Fibroblast of the conjunctiva (primary cell): ENCODE data around the gene RNF182.
A peak's percentile ranks its signal among the peaks of the same experiment; 100 is the strongest.
"Not testable (repeated sequence)": the region's sequence is repeated elsewhere in the genome, so short reads cannot be mapped to it uniquely, and the experiment has no call there.

ENCODE experiments used
- DNase-seq: peaks from one replicate; pipeline ENCODE4 v3.0.0-alpha.2; 2010; ENCODE audit warnings: low read depth

RNF182 gene

DNA sequence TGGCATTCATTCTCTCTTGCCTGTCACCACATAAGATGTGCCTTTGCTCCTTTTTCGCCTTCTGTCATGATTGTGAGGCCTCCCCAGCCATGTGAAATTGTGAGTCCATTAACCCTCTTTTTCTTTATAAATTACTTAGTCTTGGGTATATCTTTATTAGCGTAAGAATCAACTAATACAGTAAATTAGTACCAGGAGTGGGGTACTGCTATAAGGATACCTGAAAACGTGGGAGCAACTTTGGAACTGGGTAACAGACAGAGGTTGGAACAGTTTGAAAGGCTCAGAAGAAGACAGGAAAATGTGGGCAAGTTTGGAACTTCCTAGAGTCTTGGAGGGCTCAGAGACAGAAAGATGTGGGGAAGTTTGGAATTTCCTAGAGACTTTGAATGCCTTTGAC, 46.6 kb downstream of the RNF182 start:
- DNase-seq: no peak

DNA sequence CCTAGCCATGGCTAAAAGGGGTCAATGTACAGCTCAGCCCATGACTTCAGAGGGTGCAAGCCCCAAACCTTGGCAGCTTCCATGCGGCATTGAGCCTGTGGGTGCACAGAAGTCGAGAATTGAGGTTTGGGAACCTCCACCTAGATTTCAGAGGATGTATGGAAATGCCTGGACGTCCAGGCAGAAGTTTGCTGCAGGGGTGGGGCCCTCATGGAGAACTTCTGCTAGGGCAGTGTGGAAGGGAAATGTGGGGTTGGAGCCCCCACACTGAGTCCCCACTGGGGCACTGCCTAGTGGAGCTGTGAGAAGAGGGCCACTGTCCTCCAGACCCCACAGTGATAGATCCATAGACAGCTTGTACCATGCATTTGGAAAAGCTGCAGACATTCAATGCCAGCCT, 47.9 kb downstream of the RNF182 start:
- DNase-seq: not testable (repeated sequence)

DNA sequence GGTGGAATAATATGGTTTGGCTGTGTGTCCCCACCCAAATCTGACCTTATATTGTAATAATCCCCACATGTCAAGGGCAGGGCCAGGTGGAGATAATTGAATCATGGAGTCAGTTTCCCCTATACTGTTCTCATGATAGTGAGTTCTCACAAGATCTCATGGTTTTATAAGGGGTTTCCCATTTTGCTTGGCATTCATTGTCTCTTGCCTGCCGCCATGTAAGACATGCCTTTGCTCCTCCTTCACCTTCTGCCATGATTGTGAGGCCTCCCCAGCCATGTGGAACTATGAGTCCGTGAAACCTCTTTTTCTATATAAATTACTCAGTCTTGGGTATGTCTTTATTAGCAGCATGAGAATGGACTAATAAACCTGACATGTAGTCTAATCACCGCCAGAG, 48.7 kb downstream of the RNF182 start:
- DNase-seq: not testable (repeated sequence)

DNA sequence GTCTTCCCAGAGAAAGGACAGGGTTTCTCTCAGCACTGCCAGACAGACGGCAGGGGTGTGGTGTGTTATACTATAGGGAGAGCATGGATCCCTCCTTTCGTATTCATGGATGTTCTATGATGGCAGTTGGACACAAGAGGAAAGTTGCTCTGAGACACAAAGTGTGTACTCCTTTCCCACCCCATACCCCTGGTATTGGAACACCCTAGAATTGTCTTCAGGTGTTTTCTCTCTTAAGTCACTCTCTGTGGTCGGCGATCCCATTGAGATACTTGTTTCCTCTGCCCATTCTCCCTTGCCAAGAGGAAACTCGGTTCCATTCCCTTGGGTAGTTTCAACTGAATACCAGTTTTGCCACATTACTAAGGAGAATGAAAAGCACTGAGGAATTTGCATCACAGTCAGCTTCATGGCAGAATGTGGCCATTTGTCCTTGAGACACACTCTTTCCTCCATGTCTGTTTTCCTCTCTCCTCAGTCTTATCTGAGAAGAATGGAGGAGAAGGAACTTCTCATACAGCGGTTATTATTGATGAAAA, 53.4 kb downstream of the RNF182 start:
- DNase-seq: no peak

DNA sequence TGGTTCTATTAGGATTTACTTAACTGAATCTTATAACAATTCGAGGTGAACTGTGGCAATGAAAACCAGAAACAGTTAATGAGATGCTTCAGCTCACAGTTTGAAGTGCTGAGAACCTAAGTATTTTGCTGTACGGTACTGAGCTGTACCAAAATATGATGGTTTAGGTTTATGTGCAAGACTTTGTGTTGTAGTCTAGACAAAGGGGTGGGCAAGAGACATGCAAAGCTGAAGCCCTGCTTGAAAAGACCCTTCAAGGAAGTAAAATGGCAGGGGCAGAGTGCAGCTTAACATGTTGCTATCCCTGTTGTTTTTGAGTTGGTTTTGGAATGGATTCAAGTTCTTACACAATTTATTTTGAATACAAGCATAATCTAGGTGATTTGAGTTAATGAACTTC, 54.0 kb downstream of the RNF182 start:
- no peak for DNase-seq

DNA sequence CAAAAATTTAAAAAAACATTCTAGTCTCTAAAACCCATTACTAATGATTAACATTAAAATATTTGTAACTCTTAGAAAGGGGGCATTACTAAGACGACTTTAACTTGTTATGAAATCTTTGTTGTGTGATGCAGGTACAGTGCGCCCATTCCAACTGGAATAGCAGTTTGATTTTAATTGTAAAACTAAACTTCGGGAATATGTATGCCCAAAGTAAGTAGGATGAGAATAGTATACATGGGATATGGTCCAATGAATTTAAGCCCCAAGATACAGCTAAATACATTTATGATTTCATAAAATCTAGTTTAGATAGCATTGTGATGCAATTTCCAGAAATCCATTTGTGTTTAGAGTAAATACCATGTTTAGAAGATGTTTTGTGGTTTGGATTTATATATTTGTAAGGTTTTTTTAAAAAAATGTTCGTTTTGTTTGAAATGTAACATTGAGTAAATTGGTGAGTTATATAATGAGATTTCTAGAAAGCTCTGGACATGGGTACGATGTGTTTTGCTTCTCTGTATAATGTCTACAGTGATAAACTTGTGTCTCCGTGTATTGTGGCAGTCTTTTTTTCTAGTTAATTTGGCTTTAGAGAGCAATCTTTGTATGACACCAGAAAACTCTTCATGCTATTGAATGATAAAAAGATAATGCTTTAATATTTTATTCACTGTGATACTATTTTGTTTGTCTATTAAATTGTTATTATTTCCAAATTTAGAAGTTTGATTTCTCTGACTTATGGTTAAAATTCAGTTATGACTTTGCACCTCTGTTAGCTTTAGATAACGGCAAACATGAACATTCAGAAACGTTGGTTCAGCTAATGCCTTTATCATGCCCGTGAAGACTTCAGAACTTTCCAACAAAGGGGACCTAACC, 54.8 kb downstream of the RNF182 start:
- no peak for DNase-seq

DNA sequence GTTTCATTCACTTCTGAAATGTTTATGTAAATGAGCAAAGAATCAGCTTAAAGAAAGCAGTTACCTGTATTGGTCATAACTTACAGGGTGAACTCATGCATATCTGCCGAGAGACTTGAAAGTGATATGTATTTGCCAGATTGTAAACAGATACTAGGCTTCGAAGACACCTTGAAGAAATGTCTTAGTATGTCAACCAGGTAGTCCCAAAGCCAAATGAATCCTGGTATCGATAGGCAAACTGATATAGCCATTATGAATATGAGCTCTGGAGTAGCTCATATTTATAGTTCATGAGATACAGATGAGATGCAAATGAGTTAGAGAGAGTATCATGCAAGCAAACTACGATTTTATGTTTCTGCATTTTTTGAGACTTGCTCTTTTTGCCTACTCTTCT, 55.8 kb downstream of the RNF182 start:
- DNase-seq: no peak

DNA sequence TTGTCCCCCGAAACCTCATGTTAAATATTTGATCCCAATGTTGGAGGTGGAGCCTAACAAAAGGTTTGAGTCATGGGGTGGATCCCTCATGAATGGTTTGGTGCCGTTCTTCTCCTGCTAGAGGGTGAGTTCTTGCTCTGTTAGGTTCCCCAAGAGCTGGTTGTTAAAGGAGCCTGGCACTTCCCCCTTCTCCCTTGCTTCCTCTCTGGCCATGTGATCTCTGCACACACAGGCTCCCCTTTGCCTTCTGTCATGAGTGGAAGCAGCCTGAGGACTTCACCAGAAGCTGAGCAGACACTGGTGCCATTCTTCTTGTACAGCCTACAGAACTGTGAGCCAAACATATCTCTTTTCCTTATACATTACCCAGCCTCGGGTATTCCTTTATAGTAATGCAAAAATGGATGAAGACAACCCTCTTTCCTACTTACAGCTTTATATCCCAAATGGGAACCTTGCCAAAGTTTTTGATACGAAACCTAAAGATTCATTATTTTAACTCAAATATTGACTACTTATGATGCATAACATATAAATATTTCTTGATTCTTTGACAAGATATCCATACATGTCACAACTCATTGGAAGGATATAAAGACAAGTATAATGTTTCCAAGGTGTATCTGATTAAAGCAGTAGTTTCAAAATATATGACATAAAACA, 61.0 kb downstream of the RNF182 start:
- no peak for DNase-seq

DNA sequence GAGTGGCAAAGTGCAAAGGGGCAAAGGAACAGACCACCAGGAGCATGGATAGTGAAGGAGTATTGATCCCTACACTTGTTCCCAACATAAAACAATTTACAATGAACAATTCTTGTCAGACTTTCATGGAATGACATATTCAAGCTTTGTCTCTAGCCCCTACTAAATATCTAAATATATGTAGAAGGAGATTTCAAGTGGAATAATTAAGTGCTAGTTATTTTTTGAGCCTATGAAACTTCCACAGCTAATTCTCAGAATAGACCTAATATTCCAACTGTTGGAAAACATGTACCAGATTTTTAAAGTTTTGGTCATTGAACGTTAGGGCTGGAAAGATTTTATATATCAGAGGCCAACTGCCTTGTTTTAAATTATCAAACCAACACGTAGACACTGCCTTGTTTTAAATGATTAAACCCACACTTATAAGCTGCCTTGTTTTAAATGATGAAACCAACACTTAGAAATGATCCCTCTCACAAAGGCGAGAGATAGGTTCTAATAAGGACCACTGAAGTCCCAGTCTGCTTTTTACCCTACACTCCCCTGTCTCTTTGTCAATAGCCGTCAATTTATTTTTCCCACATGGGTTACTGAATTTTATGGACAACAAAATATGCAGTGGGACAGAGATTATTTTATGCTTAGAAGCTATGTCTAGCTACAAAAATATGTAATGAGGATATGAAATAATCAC, 62.1 kb downstream of the RNF182 start:
- DNase-seq: no peak

DNA sequence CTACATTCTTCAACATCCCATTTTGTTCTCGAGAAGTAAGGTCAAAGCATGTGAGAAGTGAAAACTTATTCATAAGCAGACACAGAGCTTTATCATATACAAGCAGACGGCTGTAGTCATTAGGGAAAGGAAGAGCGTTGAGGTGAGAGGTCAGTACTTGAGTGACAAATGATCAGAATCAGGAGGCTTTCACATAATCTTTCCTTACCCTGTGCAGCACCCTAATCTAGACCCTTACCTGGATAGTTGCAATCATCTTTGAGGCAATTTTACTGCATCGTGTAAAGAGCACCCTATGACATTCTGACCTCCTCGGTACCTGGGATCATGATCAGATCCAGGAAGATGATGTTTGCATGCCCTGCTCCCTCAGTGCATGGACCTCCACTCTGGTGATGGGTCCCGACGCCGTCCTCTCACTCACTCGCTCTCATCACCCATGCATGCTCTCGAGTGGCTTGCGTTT, 62.7 kb downstream of the RNF182 start:
- no peak for DNase-seq

DNA sequence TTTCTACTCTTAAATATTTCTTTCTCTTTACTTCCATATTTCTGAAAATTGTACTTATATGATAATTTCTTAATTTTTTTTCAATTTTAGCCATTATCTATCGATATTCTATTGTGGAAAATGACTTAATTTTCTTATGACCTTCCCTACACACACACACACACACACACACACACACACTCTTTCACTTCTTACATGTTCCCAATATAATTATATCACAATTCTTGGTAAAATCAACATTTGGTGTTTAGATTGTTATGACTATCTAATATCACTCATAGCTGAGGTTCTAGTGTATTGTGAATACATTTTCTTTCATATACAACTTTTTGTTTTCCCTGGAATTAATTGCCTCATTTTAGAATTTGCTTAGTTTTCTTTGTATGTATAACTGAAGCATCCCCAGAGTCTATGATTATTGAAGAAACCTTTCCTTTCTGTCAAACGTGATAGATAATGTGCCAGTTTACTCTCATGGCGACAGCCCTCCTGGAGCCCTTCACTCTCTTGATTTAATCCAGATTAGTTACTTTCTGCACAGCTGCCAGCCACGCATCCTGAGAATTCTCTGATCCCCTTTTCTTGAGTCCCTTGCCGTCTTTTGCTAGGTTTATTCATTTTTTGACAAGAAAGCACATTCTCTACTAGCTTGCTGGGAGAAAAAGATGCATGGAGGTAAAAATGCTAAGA, 63.4 kb downstream of the RNF182 start:
- DNase-seq: no peak

DNA sequence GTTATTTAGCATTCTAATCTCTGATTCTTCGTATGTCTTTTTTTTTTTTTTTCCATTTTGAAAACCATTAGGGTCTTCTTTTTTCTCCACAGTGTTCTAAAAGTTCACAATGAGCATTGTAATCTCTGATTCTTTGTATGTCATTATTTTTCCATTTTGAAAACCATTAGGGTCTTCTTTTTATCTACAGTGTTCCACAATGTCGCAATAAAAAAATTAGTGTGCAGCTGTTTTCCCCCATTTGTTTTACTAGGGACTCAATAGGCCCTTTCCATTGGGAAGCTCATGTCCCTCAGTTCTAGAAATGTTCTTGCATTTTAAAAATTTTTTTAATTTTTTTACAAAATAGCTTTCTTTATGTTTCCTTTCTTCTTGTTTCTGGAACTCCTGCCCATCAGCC, 64.2 kb downstream of the RNF182 start:
- no peak for DNase-seq

DNA sequence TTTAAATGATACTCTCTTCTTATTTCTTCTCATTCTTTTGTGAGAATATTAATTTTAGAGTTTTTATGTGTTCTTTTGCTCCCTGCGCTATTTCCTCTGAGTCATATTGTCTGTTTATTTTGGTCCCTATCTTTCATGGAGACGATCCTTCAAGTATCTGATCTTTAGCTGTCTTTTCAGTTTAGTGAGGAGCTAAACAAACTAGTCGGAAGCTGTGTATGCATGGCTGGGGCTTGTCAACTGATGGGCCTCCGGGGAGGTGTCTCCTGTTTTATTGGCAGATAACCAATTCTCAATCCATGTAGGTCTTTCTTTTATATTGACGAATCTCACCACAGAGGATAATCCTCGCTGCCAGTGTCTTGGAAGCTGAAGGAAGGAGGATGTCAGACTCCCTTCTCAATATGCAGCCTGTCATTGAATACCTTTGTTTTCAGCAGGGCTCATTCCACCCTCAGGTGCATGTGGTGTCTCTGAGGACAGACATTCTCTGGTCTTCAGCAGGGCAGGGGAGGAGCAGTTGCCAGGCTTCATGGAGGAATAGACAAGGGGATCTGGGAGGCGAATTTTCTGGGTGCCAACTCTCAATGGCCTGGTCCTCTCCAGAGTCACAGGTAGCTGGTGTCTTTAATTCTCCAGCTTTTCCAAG, 64.9 kb downstream of the RNF182 start:
- DNase-seq: no peak

DNA sequence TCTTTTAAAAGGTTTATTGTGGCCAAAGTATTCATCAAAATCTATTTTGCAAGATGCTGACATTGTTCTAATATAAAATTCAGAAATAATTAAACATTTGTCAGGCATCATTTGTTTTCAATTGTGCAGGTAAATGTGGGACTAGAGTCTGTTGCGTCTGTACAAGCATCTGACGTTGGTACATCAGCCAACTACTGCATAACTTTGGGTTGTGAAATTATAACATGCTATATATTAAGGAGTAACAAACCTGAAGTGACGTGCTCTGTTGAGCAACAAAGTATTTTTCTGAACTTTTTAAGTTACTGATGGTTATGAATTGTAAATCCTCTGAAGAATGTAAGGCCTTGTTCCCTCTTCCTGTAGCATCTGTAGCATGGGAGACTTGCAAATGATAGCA, 66.0 kb downstream of the RNF182 start:
- DNase-seq: no peak

DNA sequence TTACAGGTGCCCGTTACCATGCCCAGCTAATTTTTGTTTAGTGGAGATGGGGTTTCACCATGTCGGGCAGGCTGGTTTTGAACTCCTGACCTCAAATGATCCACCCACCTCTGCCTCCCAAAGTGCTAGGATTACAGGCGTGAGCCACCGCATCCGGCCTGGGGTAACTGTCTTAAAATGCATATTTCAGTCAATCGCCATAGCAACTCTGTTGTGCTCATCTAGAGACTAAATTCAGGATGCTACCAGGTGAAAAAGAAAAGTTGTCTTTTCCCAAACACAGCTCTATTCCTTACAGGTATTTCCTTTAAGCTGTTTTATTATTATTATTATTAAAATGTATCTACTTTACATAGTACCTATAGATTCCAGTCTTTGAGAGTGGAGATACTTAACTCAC, 66.6 kb downstream of the RNF182 start:
- DNase-seq: no peak

DNA sequence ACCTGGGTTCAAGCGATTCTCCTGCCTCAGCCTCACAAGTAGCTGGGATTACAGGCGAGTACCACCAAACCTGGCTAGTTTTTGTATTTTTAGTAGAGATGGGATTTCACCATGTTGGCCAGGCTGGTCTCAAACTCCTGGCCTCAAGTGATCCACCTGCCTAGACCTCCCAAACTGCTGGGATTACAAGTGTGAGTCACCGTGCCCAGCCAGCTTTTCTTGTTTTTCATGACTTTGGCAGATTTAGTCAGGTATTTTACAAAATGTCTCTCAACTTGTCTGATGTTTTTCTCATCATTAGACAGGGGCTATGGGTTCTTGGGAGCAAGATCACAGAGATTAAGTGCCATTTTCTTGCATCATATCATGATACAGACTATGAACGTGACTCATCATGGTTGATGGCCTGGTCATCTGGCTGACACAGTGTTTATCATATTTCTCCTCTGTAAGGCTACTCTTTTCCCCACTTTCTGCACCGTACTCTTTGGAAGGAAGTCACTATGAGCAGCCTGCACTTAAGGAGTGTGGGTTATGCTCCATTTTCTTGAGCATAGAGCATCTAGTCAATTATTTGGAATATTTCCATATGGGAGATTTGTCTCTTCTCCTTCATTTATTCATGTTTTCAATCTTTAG, 67.8 kb downstream of the RNF182 start:
- DNase-seq: peak; percentile 40

DNA sequence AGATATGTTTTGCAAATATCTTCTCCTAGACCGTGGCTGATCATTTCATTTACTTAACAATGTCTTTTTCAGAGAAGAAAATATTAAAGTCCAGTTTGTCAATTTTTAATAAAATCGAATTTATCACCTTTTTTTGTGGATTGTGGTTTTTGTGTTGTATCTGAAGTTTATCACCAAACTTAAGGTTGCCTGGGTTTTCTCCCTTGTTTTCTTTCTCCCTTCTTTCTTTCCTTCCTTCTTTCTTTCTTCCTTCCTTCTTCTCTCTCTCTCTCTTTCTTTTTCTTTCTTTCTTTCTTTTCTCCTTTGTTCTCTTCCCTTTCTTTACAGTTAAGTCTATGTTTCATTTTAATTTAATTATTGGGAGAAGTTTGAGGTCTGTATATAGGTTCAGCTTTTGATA, 68.7 kb downstream of the RNF182 start:
- DNase-seq: no peak

DNA sequence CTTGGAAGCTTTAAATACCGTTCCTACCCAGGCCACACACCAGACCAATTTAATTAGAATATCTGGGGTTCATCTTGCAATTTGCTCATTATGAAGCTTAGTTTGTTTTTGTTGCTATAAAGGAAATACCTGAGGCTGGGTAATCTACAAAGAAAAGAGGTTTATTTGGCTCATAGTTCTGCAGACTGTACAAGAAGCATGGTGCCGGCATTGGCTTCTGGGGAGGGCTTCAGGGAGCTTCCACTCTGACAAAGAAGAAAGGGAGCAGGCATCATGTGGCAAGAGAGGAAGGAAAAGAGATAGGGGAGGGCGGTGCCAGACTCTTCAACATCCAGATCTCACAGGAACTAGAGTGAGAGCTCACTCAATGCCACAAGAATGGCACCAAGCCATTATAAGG, 73.6 kb downstream of the RNF182 start:
- no peak for DNase-seq

DNA sequence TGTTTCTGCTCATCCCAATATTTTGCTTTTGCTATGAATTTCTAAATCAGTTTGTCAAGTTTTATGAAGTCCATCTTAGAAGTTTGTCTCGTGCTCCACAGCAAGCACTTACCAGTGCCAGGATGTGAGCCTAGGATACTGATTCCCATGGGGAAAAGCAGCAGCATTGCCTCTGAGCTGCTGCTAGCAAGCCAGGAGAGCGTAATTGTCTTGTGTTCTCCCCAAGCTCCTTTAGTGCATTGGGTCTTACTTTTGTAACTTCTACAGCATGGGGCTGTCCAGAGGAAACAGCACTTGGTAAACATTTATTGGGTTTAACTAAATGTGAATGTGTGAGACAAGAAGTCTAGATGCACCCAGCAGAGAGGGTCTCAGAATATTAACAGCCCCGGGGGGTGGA, 76.1 kb downstream of the RNF182 start:
- DNase-seq: no peak

DNA sequence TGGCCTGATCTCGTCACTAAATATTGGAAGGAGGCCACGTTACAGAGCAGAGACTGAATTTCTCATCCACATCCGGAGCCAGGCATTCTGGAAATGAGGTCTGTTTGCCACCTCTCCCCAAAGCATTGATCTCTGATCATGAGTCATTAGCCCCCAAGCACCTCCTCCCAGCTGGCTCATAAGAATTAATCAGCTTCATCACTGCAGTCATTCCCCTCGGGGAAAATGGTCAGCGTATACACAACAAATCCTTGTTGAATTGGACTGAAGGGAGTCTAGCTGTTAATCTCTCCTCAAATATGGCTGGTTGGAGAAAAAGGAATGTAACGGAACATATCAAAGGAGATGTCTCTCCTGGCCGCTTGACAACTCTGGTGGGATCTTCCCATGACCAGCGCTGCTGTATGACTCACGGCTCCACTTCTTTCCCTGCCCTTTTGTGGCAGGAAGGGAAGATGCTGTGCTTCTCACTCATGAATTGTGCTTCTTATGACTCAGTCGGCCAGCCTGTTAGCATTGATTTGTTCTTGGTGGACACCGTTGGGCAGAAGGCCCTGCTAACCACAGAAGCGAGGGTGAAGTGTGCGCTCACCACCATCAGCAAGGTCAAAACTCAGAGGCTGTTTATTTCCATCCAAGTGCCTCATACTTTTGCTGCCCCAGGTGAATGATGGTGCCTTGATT, 76.7 kb downstream of the RNF182 start:
- DNase-seq: peak; percentile 73
